Activated T-cell treated with anti-CD3 and anti-CD28 coated beads for 24 hours (primary cell): ENCODE data around the gene TSPAN3.

Source experiments
- DNase-seq: peaks from one replicate; pipeline ENCODE4 v3.0.0-alpha.2; 2020; ENCODE audit warnings: low read depth

TSPAN3 gene

GRCh38 chr15:77009646-77010311 lies 61.1 kb downstream of the TSPAN3 start:
- DNase-seq, result no peak

- DNase-seq, result no peak
Measured at GRCh38 chr15:77009176-77009575, 61.7 kb downstream of the TSPAN3 start.

DNA sequence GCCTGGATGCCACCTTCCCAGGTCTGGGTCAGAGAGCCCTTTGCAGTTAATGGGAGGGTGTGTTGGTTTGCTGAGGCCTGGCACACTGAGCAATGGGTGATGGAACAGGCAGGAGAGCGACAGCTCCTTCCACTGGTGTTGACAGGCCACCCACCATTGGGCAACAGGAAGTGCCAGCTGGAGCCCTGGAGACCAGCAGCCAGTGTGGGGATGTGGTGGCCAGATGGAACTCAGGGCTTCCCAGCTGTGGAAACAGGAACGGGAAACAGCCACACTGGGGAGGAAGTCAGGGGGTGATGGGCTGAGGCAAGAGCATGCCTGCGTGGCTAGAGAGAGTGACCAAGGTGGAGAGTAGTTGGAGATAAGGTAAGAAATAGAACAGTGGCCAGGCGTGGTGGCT lies 66.7 kb downstream of the TSPAN3 start:
- no peak for DNase-seq

DNA sequence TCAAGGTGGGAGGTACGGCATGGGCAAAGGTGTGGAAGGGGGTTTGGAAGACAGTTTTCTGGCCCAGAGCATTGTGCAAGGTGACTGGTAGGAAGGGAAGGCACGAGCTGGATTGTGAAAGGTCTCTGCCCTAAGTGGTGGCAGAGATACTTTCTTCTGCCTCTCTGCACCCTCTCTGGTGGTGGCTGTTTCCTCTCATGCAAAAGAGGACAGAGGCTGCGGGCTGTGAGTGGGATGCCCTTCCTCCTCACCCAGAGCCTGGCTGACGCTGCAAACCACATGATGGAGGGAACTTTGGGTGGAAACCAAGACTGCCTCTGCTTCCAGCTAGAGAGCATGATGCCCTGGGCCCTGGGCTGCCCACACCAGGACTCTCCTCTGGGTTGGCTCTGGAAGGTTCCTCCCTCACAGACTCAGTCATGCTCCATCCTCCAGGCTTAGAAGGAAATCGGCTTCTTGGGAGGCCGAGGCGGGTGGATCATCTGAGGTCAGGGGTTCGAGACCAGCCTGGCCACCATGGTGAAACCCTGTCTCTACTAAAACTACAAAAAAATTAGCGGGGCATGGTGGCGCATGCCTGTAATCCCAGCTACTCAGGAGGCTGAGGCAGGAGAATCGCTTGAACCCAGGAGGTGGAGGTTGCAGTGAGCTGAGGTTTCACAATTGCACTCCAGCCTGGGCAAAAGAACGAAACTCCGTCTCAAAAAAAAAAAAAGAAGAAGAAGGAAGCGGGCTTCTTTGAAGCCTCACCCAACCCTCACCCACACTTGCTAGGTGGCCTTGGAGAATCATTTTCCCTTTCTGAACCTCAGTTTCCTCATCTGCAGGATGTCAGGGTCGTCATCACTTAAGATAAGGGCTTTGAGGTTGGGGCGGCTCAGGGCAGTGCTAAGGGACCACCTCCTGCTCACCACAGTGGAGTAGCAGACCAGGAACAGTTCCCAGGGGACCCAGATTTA lies 67.7 kb downstream of the TSPAN3 start:
- peak; percentile 71 for DNase-seq

- DNase-seq, result no peak
Measured at GRCh38 chr15:77002436-77002835, 68.5 kb downstream of the TSPAN3 start.

GRCh38 chr15:77001966-77002365 lies 68.9 kb downstream of the TSPAN3 start:
- DNase-seq, result no peak

DNA sequence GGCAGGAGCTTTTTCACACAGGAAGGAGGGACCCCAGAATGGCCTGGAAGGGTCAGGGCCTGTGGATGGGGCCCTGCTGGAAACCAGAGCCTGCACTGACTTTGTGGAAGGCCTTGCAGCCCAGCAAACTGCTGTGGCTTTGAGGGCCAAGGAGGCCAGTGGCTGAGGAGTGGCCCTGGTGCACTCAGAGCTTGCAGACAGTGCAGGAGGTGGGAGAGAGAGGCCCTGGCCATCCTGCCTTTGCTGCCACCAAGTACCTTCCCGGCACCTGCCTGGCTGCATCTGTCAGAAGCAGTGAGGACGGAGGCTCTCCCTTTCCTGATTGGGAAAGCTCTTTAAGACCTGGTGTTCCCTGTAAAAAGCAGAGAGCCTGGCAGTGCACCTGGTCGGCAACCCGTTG lies 69.6 kb downstream of the TSPAN3 start:
- no peak for DNase-seq

DNA sequence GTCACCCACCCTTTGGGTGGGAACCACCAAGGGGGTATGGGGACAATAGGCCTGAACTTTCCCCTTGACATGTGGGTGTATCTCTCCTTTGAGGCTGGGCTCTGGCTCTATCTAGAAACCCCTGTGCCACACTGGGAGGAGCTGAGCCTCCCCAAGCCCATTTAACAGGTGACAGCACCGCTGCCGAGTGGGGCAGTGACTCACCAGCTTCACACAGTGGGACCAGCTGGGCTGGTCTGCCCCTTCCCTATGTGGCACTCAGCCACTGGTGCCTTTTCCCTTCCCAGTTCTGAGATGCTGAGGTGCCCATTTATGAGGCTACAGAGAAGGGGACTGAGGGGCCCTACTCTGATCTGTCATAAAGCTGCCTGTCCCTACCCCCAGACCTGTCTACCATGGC lies 70.9 kb downstream of the TSPAN3 start:
- no peak for DNase-seq

DNA sequence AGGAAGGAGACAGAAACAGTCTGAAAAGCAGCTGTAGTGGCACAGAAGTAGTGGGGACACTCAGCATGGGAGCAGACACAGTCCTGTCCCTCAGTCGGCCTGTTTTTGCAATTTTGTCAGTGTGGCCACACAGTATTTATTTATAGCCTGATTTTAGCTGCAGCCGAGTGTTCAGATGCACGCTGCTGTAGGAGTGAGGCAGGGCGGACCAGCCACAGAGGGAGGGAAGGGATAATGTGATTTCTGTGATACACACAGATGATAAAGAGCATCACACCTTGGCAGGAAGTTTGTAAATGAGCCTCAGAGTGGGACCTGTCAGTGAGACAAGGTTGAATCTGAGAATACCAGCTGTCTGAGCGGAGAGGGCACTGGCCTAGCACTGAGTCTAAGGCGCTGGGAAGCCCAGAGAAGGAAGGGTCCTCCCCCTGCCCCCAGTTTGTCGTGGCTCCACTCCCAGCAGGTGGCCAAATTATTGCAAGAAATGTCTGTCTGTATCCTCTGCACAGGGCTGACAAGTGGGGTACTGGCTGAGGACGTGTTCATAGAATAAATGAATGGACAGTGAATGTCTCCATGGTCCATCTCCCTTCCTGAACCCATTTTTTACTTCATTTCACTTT lies 72.1 kb downstream of the TSPAN3 start:
- no peak for DNase-seq

- DNase-seq, result peak; percentile 57
Measured at GRCh38 chr15:76996526-76997401, 74.1 kb downstream of the TSPAN3 start.

DNA sequence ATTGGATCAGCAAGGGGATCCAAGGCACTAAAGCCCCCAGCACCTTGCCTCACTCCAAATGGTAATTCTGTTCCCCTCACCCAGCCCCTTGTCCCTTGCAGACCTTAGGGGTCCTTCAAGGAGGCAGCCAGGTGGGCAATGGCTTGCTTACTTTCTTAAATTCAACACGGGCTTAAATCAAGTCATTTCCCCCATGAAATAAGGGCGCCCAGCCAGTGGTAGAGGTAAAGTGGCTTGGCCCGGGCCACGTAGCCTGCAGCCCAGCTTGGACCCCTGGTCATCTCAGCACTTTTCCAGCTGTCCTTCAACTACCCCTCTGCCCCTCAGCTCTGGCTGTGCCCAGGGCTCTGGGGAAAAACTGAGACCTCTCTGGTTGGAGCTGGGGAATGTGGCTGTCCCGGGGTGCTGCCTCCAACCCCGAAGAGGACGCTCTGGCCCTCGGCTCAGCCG lies 74.8 kb downstream of the TSPAN3 start:
- DNase-seq, result no peak

DNA sequence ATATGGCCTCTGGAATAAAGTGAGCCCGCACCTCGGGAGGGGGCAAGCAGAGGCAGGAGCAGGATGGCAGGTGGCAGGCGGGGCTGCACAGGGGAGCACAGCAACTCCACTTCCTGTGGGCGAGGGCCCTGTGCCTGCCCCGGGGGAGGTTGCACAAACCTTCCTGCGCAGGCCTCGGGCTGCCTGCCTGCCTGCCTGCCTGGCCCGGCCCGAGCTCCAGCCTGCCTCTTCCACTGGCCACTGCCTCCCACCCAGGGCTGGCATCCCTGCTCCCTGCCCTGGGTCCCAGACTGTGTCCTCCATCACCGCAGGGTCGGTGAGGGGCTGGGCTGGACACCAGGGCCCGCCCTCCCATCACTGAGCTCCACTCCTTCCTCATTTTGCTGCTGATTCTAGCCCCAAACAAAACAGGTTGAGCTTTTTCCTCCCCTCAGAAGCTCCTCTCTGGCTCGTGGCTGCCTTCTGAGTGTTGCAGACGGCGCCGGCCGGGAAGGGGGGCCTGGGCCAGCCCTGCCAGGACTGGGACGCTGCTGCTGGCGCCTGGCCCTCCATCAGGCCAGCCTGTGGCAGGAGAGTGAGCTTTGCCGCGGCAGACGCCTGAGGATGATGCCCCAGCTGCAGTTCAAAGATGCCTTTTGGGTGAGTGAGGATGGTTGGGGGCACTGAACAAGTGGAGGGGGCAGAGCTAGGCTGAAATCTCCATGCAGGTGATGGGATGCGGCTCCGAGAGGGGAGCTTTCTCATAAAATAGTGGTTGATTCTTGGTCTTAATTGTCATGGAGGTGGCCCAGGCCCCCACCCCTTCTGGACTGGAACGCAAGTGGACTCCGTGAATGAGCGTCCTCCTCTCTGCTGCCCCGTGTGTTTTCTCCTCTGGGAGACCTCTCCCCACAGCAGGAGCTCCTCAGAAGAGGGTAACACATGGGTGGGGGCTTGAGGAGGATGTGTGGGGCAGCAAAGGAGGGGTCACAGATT lies 75.7 kb downstream of the TSPAN3 start, which contains the start of gene PSTPIP1:
PSTPIP1 (plus strand) TSS at position 156 of the 975 bp plus-strand sequence; CDS start at position 604, 448 bp downstream.
- DNase-seq, result peak; percentile 52

DNA sequence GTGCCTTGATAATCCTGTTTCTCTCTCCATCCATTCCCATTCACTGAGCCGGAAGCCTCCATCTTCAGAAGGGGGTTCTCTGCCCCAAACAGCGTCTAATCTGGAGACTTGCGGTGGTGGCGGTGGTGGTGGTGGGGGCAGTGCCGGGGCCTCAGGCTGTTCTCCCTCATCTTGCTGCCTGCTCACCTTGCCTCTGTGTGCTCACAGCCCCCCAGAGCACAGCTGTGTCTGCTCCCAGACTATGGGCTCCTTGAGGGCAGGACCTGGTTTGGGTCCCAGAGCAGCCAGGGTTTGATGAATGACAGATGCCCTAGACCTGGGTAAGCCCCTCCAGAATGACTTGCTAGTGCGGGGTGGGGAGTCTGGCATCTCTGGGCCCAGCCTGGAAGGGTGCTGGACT lies 76.4 kb downstream of the TSPAN3 start:
- DNase-seq, result no peak

DNA sequence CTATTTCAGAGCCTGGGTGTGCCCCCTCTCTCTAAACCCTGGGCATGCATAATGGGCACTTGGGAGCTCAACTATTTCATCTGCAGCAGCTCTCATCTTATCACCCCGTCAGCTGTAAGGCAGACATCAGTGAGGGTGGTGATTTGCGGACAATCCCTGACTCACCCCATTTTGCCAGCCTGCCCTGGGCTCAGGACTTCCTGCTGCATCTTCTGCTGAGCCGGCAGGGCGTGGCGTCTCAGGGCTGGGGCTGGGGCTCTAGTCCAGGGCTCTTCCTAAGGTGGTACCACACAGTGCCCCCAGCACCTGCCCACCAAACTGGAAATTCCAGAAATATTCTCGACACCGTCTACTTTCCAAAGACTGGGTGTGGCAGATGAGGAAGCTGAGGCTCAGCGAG lies 76.9 kb downstream of the TSPAN3 start:
- DNase-seq, result no peak

GRCh38 chr15:76993114-76993725 lies 77.7 kb downstream of the TSPAN3 start:
- no peak for DNase-seq

- no peak for DNase-seq
Measured at GRCh38 chr15:76991741-76992645, 78.9 kb downstream of the TSPAN3 start.
